Uterus (tissue), 4 donors: Measurements from ENCODE around the gene CCDC127. TPM values are rescaled to one million over a fixed set of nuclear protein-coding genes. Genes with fewer than 3 reads are reported as not detected.

ENCODE experiments used
- DNase-seq, 2 donors: peaks; one replicate each; pipeline ENCODE4 v3.0.0-alpha.2; 2019 to 2020
- H3K27ac ChIP-seq, 2 donors: fragments of 200-600 bp; sonication (generic); 1 replicate in 1 of 2; 2 replicates in 1 of 2; pipeline ENCODE4 v1.5.1; 2016 to 2018
- H3K27me3 ChIP-seq, 2 donors: fragments of 200-600 bp; sonication (generic); one replicate each; pipeline ENCODE4 v1.5.1; 2018 to 2019; ENCODE audit warnings: control low read depth in 1 of 2
- H3K36me3 ChIP-seq, 2 donors: fragments of 200-600 bp; sonication (generic); one replicate each; pipeline ENCODE4 v1.5.1; 2019; ENCODE audit warnings: control low read depth in 1 of 2
- H3K4me1 ChIP-seq, 2 donors: fragments of 200-600 bp; sonication (generic); one replicate each; pipeline ENCODE4 v1.5.1; 2018 to 2019; ENCODE audit warnings: control low read depth in 1 of 2
- H3K4me3 ChIP-seq, 2 donors: fragments of 200-600 bp; sonication (generic); 1 replicate in 1 of 2; 2 replicates in 1 of 2; pipeline ENCODE4 v1.5.1; 2018 to 2019; ENCODE audit warnings: mild to moderate bottlenecking in 1 of 2
- H3K9me3 ChIP-seq, 2 donors: fragments of 200-600 bp; sonication (generic); one replicate each; pipeline ENCODE4 v1.5.1; 2019; ENCODE audit warnings: control low read depth in 1 of 2
- CTCF ChIP-seq, 4 experiments: fragments of 200-600 bp in 2 of 4; fragments of 450-650 bp in 2 of 4; sonication (generic) in 2 of 4; IDR thresholded peaks; one replicate each; pipeline ENCODE4 v1.5.1; 2016 to 2019; ENCODE audit warnings: antibody characterized with exemption in 4 of 4, mild to moderate bottlenecking in 2 of 4, moderate library complexity in 1 of 4
- POLR2A ChIP-seq, 2 donors: fragments of 450-650 bp; IDR thresholded peaks; one replicate each; pipeline ENCODE4 v1.6.1; 2016; ENCODE audit warnings: antibody characterized with exemption in 2 of 2, mild to moderate bottlenecking in 1 of 2, moderate library complexity in 1 of 2
- intact Hi-C: fragments of 100-400 bp; cut with DNase I; formaldehyde crosslinking; loops from one replicate; pipeline ENCODE4 v1.15.1; 2023; ENCODE audit warnings: low total_unique reads
- total RNA-seq, 4 donors: library from RNA; depleted of rRNA in 3 of 4; stranded (reverse); fragments of >200 nt in 3 of 4; gene quantifications; one replicate each; pipeline versions ENCODE4 v1.1.0 to v1.2.4, GENCODE V29; 2014 to 2023
- donor health status: DM: yes; HTN: yes; CAD: no.

Gene CCDC127
- total RNA-seq, 4 donors from 2014 or later, result 2.6 to 10.2 (median 6.0) TPM

GRCh38 chr5:160173-160510, 57.8 kb downstream of the CCDC127 start:
- no peaks in the 10 kb centered on the region for H3K27me3 ChIP-seq
- H3K9me3 ChIP-seq, result no peaks in the 10 kb centered on the region
- H3K4me1 ChIP-seq, result no peaks in the 10 kb centered on the region
- no peaks in the 10 kb centered on the region for H3K36me3 ChIP-seq
- no peak overlapping the region for H3K4me3 ChIP-seq
- no peak for TF ChIP-seq POLR2A (IDR thresholded peaks at IDR 0.05)
- TF ChIP-seq CTCF (IDR thresholded peaks at IDR 0.05), result no peak
- intact Hi-C loops, result no loop called here
- no peak overlapping the region for H3K27ac ChIP-seq
- DNase-seq, result no peak

DNA sequence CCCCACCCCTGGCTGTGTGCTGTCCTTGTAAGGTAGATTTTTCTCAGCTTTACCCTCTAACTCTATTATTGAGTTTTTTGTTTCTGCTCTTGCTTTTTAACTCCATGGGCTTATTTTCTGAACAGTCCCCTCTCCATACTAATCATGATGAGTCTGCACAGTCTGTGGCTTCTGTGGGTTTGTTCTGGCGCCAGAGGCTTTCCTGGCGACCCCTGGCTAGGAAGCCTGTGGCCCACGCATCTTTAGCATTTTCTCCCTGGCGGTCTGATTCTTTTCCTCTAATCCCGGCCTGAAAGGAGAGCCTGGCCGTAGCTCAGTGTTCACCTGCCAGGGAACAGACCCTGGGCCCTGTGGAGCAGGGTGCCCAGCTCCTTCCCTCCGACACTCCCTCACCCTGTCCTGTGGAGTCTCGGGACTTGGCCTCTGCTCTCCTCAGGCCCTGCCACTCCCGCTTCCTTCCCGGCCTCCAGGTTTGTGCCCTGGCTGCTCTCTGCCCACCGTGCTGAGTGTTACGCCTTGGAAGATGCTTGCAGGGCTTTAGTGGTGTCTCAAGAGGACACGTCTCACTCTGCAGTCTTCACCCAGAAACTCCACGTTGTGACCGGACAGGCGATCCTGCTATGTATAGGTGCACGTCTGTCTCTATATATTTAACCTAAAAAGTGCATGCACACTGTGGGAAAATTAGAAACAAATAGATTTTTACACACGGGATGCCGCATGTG, 58.3 kb downstream of the CCDC127 start:
- Histone ChIP-seq H3K36me3 (no peaks in the 10 kb centered on the region), H3K9me3 (no peaks in the 10 kb centered on the region), H3K27me3 (no peaks in the 10 kb centered on the region), H3K4me3 (no peak overlapping the region), H3K27ac (no peak overlapping the region), H3K4me1 (no peaks in the 10 kb centered on the region)
- intact Hi-C loops, result no loop called here
- DNase-seq, result no peak
- TF ChIP-seq CTCF (IDR thresholded peaks at IDR 0.05) (no peak), POLR2A (IDR thresholded peaks at IDR 0.05) (no peak)

DNA sequence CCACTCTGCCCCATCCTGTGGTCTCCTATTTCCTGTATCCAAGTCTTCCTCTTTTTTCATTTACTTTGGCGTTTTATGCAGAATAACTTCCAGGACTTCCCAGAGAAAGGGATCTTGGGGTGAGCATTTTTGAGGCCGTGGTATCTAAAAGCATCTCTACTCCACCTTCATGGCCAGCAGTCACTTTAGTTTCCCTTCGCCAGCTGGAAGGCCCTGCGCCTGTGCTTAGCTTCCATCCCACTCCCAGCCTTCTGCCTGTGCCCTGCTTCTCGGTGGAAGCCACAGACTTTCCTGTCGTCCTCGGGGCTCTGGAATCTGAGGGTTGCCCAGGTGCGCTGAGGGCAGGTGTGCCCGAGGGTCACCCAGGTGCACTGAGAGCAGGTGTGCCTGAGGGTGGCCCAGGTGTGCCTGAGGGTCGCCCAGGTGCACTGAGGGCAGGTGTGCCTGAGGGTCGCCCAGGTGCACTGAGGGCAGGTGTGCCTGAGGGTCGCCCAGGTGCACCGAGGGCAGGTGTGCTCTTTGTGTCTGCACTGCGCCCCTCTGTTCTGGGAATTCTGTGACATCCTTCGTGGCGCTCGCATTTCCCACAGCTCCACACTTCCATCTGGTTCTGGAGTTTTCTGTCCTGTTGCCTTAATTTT, 59.0 kb downstream of the CCDC127 start:
- Histone ChIP-seq H3K36me3 (no peaks in the 10 kb centered on the region), H3K4me1 (no peaks in the 10 kb centered on the region), H3K4me3 (no peak overlapping the region), H3K9me3 (no peaks in the 10 kb centered on the region), H3K27me3 (no peaks in the 10 kb centered on the region), H3K27ac (no peak overlapping the region)
- intact Hi-C loops, result no loop called here
- TF ChIP-seq POLR2A (IDR thresholded peaks at IDR 0.05) (no peak), CTCF (IDR thresholded peaks at IDR 0.05) (no peak)
- DNase-seq, result no peak

- no peaks in the 10 kb centered on the region for H3K36me3 ChIP-seq
- H3K27me3 ChIP-seq, result no peaks in the 10 kb centered on the region
- no peak overlapping the region for H3K4me3 ChIP-seq
- no peak overlapping the region for H3K27ac ChIP-seq
- no peak for DNase-seq
- H3K9me3 ChIP-seq, result no peaks in the 10 kb centered on the region
- no peak for TF ChIP-seq POLR2A (IDR thresholded peaks at IDR 0.05)
- no peak for TF ChIP-seq CTCF (IDR thresholded peaks at IDR 0.05)
- intact Hi-C loops, result no loop called here
- no peaks in the 10 kb centered on the region for H3K4me1 ChIP-seq
These were observed 60.2 kb downstream of the CCDC127 start for GRCh38 chr5:157801-158200.

- intact Hi-C loops, result no loop called here
- TF ChIP-seq CTCF (IDR thresholded peaks at IDR 0.05), result no peak
- TF ChIP-seq POLR2A (IDR thresholded peaks at IDR 0.05), result no peak
- H3K9me3 ChIP-seq, result no peaks in the 10 kb centered on the region
- no peak overlapping the region for H3K27ac ChIP-seq
- no peak overlapping the region for H3K4me3 ChIP-seq
- H3K4me1 ChIP-seq, result no peaks in the 10 kb centered on the region
- no peak for DNase-seq
- H3K27me3 ChIP-seq, result no peaks in the 10 kb centered on the region
- no peaks in the 10 kb centered on the region for H3K36me3 ChIP-seq
These were observed 60.7 kb downstream of the CCDC127 start for GRCh38 chr5:157126-157715.
